ENCODE data around the gene CLDN24. TPM values are rescaled to one million over a fixed set of nuclear protein-coding genes. Genes with fewer than 3 reads are reported as not detected.

The CLDN24 gene
- total RNA-seq, 4 donors from 2014 or later = not detected

- WGBS = 94% methylated on average over 9 of the region's 9 CpGs
- Histone ChIP-seq H3K36me3 (peaks cover 38% of the 10 kb centered on the region), H3K4me1 (no peaks in the 10 kb centered on the region), H3K9me3 (no peaks in the 10 kb centered on the region), H3K27me3 (no peaks in the 10 kb centered on the region), H3K27ac (no peak overlapping the region), H3K4me3 (no peak overlapping the region)
- TF ChIP-seq CTCF (IDR thresholded peaks at IDR 0.05) = no peak
- no peak for TF ChIP-seq POLR2A (IDR thresholded peaks at IDR 0.05)
- no peak for TF ChIP-seq EP300 (IDR thresholded peaks at IDR 0.05)
- no peak for TF ChIP-seq POLR2AphosphoS5 (IDR thresholded peaks at IDR 0.05)
- no peak for DNase-seq (ENCODE audit: low spot score in 2 of 2)
Observed at GRCh38 chr4:183314806-183315205, 7.4 kb downstream of the CLDN24 start.

DNA sequence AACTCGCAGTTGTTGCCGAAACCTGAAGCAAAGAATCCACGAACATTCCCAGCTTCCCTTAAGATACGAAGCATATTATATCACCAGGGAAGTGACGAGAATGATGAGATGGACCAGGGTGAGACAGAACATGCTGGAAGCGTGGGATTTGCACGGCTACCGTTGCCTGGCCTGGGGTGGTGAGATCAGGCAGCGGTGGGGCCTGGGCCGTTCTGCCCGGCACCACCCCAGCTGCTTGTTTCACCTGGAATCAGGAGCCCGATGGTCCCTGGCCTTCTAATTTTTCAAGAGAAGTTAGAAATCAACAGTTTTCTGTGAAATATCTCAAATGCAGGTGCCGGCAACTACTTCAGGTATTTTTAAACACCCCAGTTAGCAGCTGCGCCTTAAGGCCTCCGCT is 7.9 kb downstream of the CLDN24 start:
- Histone ChIP-seq H3K4me1 (no peaks in the 10 kb centered on the region), H3K9me3 (no peaks in the 10 kb centered on the region), H3K27me3 (no peaks in the 10 kb centered on the region), H3K36me3 (peaks cover 38% of the 10 kb centered on the region), H3K4me3 (no peak overlapping the region), H3K27ac (no peak overlapping the region)
- WGBS = 95% methylated on average over 15 of the region's 15 CpGs
- DNase-seq (ENCODE audit: low spot score in 2 of 2) = no peak
- TF ChIP-seq CTCF (IDR thresholded peaks at IDR 0.05) = no peak

DNA sequence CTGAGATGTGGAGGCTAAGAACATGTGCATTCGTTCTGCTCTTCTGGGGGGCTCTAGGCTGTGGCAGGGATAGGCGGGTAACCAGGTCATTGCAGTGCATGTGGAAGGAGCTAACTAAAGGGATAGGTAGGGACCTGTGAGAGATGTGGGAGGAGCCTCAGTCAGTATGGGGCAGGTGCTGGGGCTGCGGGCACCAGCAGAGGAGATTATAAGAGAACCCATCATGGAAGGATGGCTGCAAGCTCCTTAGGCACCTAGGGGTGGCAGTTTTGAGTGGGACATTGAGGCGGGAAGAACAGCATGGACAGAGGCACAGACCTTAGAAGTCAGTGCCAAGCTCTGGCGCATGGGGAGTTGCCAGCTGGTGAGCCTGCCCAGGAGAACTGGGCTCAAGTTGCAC is 9.4 kb downstream of the CLDN24 start:
- Histone ChIP-seq H3K4me1 (no peaks in the 10 kb centered on the region), H3K4me3 (no peak overlapping the region), H3K27ac (no peak overlapping the region), H3K36me3 (peaks cover 34% of the 10 kb centered on the region), H3K27me3 (no peaks in the 10 kb centered on the region), H3K9me3 (no peaks in the 10 kb centered on the region)
- DNase-seq (ENCODE audit: low spot score in 2 of 2) = no peak
- TF ChIP-seq POLR2AphosphoS5 (IDR thresholded peaks at IDR 0.05) (no peak), CTCF (IDR thresholded peaks at IDR 0.05) (no peak), POLR2A (IDR thresholded peaks at IDR 0.05) (no peak), EP300 (IDR thresholded peaks at IDR 0.05) (no peak)
- 94% methylated on average over 5 of the region's 5 CpGs for WGBS

GRCh38 chr4:183306811-183307210 is 15.4 kb downstream of the CLDN24 start:
- Histone ChIP-seq H3K4me1 (no peaks in the 10 kb centered on the region), H3K4me3 (no peak overlapping the region), H3K9me3 (no peaks in the 10 kb centered on the region), H3K27me3 (no peaks in the 10 kb centered on the region), H3K27ac (no peak overlapping the region), H3K36me3 (no peaks in the 10 kb centered on the region)
- TF ChIP-seq EP300 (IDR thresholded peaks at IDR 0.05) (no peak), POLR2AphosphoS5 (IDR thresholded peaks at IDR 0.05) (no peak), CTCF (IDR thresholded peaks at IDR 0.05) (no peak), POLR2A (IDR thresholded peaks at IDR 0.05) (no peak)
- no peak for DNase-seq (ENCODE audit: low spot score in 2 of 2)
- WGBS = 81% methylated on average over 3 of the region's 3 CpGs

DNA sequence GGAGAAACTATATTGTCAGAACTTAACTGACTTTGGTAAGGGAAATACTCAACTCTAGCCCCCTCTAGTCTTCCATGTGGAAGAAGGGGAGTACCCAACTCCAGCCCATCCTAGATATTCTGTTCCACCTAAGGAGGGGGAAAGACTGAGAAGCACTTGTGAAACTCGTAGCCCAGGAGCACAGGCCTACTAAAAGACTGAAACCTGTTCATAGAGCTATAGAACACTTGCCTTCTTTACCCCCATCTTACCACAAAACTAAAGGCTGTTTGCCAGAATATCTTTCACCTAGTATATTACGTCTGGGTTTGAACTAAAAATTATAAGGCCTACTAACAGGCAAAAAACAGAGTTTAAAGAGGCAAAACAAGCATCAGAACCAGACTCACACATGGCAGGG is 17.7 kb downstream of the CLDN24 start:
- TF ChIP-seq POLR2A (IDR thresholded peaks at IDR 0.05) = no peak
- TF ChIP-seq POLR2AphosphoS5 (IDR thresholded peaks at IDR 0.05) = no peak
- TF ChIP-seq EP300 (IDR thresholded peaks at IDR 0.05) = no peak
- Histone ChIP-seq H3K4me1 (no peaks in the 10 kb centered on the region), H3K4me3 (no peak overlapping the region), H3K9me3 (no peaks in the 10 kb centered on the region), H3K36me3 (no peaks in the 10 kb centered on the region), H3K27me3 (no peaks in the 10 kb centered on the region), H3K27ac (no peak overlapping the region)
- no peak for DNase-seq (ENCODE audit: low spot score in 2 of 2)
- 92% methylated on average over 2 of the region's 2 CpGs for WGBS

- H3K4me1 ChIP-seq = no peaks in the 10 kb centered on the region
- H3K27me3 ChIP-seq = no peaks in the 10 kb centered on the region
- H3K36me3 ChIP-seq = no peaks in the 10 kb centered on the region
- no peak overlapping the region for H3K27ac ChIP-seq
- TF ChIP-seq CTCF (IDR thresholded peaks at IDR 0.05) = no peak
- no peak for TF ChIP-seq POLR2AphosphoS5 (IDR thresholded peaks at IDR 0.05)
- TF ChIP-seq EP300 (IDR thresholded peaks at IDR 0.05) = no peak
- TF ChIP-seq POLR2A (IDR thresholded peaks at IDR 0.05) = no peak
- no peak for DNase-seq (ENCODE audit: low spot score in 2 of 2)
- H3K4me3 ChIP-seq = no peak overlapping the region
- no peaks in the 10 kb centered on the region for H3K9me3 ChIP-seq
- 94% methylated on average over 4 of the region's 4 CpGs for WGBS
Observed at GRCh38 chr4:183304067-183304466, 18.2 kb downstream of the CLDN24 start.
